GM12878 (cell line): ENCODE measurements around the gene DNAJC11. TPM values are rescaled to one million over a fixed set of nuclear protein-coding genes. Genes with fewer than 3 reads are reported as not detected.

Experiments
- ATAC-seq: fragments of 200-7000 bp; cut with Tn5 transposase; 3 replicates; pipeline ENCODE4 v1.9.1; 2020; ENCODE audit warnings: mild to moderate bottlenecking, moderate library complexity
- BruUV-seq: library from RNA; stranded (reverse); fragments of 400-500 nt; replicated peaks from 2 replicates; lab custom pipeline; 2021; lab: Mats Ljungman, UMichigan
- CTCF ChIA-PET: fragments of 300-600 bp; sonication (Branson Sonifier 250); formaldehyde crosslinking; extraction: SDS; loops from one replicate; lab custom pipeline; 2021; ENCODE audit warnings: inconsistent platforms; lab: Yijun Ruan, JAX
- POLR2A ChIA-PET: fragments of 350-600 bp; formaldehyde crosslinking; extraction: SDS; loops from one replicate; lab custom pipeline; 2021; ENCODE audit warnings: inconsistent platforms; lab: Charles Lee
- RAD21 ChIA-PET: fragments of 300-600 bp; sonication (Branson Sonifier 250); formaldehyde crosslinking; loops from one replicate; lab custom pipeline; 2023; ENCODE audit warnings: antibody characterized with exemption; ENCODE audit not compliant: unreplicated experiment; lab: Charles Lee
- SMC1A ChIA-PET: fragments of 300-600 bp; sonication (Branson Sonifier 250); formaldehyde crosslinking; loops from one replicate; lab custom pipeline; 2023; ENCODE audit not compliant: unreplicated experiment, uncharacterized antibody; lab: Charles Lee
- DNase-seq: peaks from one replicate; pipeline ENCODE4 v3.0.0-alpha.2; 2011; ENCODE audit warnings: low read depth, low spot score
- FAIRE-seq: peaks from 3 replicates; lab custom pipeline; 2011; peaks lifted over from hg19 to GRCh38; lab: Jason Lieb, UNC
- H2AFZ ChIP-seq: 2 replicates; pipeline ENCODE4 v1.6.0; 2011; ENCODE audit warnings: low read depth, low read length, control low read depth; ENCODE audit not compliant: control insufficient read depth
- H3K27ac ChIP-seq: 2 replicates; pipeline ENCODE4 v1.5.1; 2011; ENCODE audit warnings: control low read depth; ENCODE audit not compliant: control insufficient read depth, insufficient read depth
- H3K27me3 ChIP-seq, 2 experiments: replicated peaks in 1 of 2; 2 replicates each; pipeline versions ENCODE4 v1.6.0 to v1.6.1; 2011; ENCODE audit warnings: low read length in 1 of 2; ENCODE audit not compliant: control insufficient read depth in 2 of 2, insufficient read depth in 2 of 2
- H3K36me3 ChIP-seq, 2 experiments: 2 replicates each; pipeline ENCODE4 v1.5.1; 2011; ENCODE audit warnings: low read length in 1 of 2; ENCODE audit not compliant: control insufficient read depth in 2 of 2, insufficient read depth in 2 of 2
- H3K4me1 ChIP-seq: 2 replicates; pipeline ENCODE4 v1.6.1; 2011; ENCODE audit warnings: mild to moderate bottlenecking, low read length, moderate library complexity, mixed read lengths; ENCODE audit not compliant: control insufficient read depth, insufficient read depth
- H3K4me2 ChIP-seq: 2 replicates; pipeline ENCODE4 v1.6.0; 2011; ENCODE audit warnings: control low read depth; ENCODE audit not compliant: control insufficient read depth, insufficient read depth
- H3K4me3 ChIP-seq: fragments of 200-600 bp; sonication (generic); 2 replicates; pipeline ENCODE4 v1.5.1; 2016
- H3K79me2 ChIP-seq: 2 replicates; pipeline ENCODE4 v1.6.0; 2011; ENCODE audit warnings: low read length; ENCODE audit not compliant: control insufficient read depth, insufficient read depth
- H3K9ac ChIP-seq: 2 replicates; pipeline ENCODE4 v1.8.0; 2011; ENCODE audit warnings: low read length, control low read depth, mixed read lengths; ENCODE audit not compliant: control insufficient read depth, insufficient read depth
- H3K9me3 ChIP-seq: replicated peaks from 3 replicates; pipeline ENCODE4 v1.5.1; 2011; ENCODE audit warnings: mild to moderate bottlenecking, low read length; ENCODE audit not compliant: control insufficient read depth, insufficient read depth
- H4K20me1 ChIP-seq: 2 replicates; pipeline ENCODE4 v1.6.0; 2011; ENCODE audit not compliant: control insufficient read depth, insufficient read depth
- CBX3 ChIP-seq: fragments of 200-600 bp; sonication (generic); IDR thresholded peaks from 2 replicates; pipeline ENCODE4 v1.6.1; 2016; ENCODE audit warnings: low read depth, borderline replicate concordance
- DPF2 ChIP-seq: fragments of 450-650 bp; IDR thresholded peaks from 2 replicates; pipeline ENCODE4 v1.6.1; 2017; ENCODE audit warnings: mild to moderate bottlenecking
- E2F8 ChIP-seq: fragments of 450-650 bp; IDR thresholded peaks from 2 replicates; pipeline ENCODE4 v1.6.1; 2018; ENCODE audit warnings: mild to moderate bottlenecking, low read depth, moderate library complexity; ENCODE audit not compliant: partially characterized antibody
- ELK1 ChIP-seq: IDR thresholded peaks from 2 replicates; pipeline ENCODE4 v1.6.1; 2012; ENCODE audit warnings: low read depth, low read length, improper control_type of control experiment
- IRF3 ChIP-seq: fragments of 450-650 bp; IDR thresholded peaks from 2 replicates; pipeline ENCODE4 v1.6.1; 2014; ENCODE audit warnings: mild to moderate bottlenecking
- MEF2B ChIP-seq: fragments of 450-650 bp; IDR thresholded peaks from 2 replicates; pipeline ENCODE4 v1.6.1; 2018; ENCODE audit warnings: mild to moderate bottlenecking, moderate library complexity; ENCODE audit not compliant: partially characterized antibody, poor library complexity, severe bottlenecking
- NFYB ChIP-seq: IDR thresholded peaks from 2 replicates; pipeline ENCODE4 v1.6.1; 2011; ENCODE audit warnings: low read depth, mild to moderate bottlenecking, low read length, improper control_type of control experiment, moderate library complexity; ENCODE audit not compliant: insufficient read depth
- POLR2A ChIP-seq: IDR thresholded peaks from 2 replicates; pipeline ENCODE4 v1.6.1; 2011; ENCODE audit warnings: low read depth, mild to moderate bottlenecking, low read length
- RAD21 ChIP-seq: IDR thresholded peaks from 2 replicates; pipeline ENCODE4 v1.6.1; 2011; ENCODE audit warnings: mild to moderate bottlenecking, low read depth, low read length, moderate library complexity; ENCODE audit not compliant: insufficient read depth
- RFX5 ChIP-seq: IDR thresholded peaks from 2 replicates; pipeline ENCODE4 v1.6.1; 2011; ENCODE audit warnings: low read depth, low read length, improper control_type of control experiment
- WGBS: methylation state at CpG from one replicate; pipeline ENCODE4 v1.1.6; 2016; ENCODE audit warnings: low lambda C conversion rate; ENCODE audit not compliant: insufficient replicate concordance, insufficient coverage; ENCODE audit errors: missing lambda C conversion rate; 5-methylcytosine and 5-hydroxymethylcytosine counted together
- in situ Hi-C: fragments of 300-500 bp; cut with MboI; formaldehyde crosslinking; loops from 9 replicates; pipeline ENCODE4 v1.14.3; 2018; ENCODE audit warnings: mixed read lengths
- intact Hi-C: fragments of 100-400 bp; cut with micrococcal nuclease; formaldehyde crosslinking; loops from one replicate; pipeline ENCODE4 v1.14.2; 2022; ENCODE audit not compliant: unreplicated experiment
- polyA plus RNA-seq, 11 experiments: library from polyadenylated mRNA; depleted of rRNA in 4 of 11; unstranded in 6 of 11; stranded (reverse) in 5 of 11; fragments of >200 nt; fragmentation: Nextera tagmentation in 4 of 11; fragmentation: Illumina TruSeq in 1 of 11; extraction: Ambion mirVana in 4 of 11; extraction: Trizol in 1 of 11; gene quantifications; 1 replicate in 1 of 11; 2 replicates in 10 of 11; pipeline versions ENCODE4 v1.2.1 to v1.2.3, GENCODE V29; 2011 to 2016; ENCODE audit warnings: inconsistent platforms in 2 of 11, missing spikeins in 2 of 11, low read depth in 1 of 11
- total RNA-seq, 4 experiments: library from RNA; depleted of rRNA in 3 of 4; stranded (reverse); fragments of >200 nt in 3 of 4; fragmentation: Illumina TruSeq in 1 of 4; extraction: Trizol in 1 of 4; gene quantifications; 2 replicates each; pipeline versions ENCODE4 v1.2.1 to v1.2.3, GENCODE V29; 2013 to 2021
- TF ChIP-seq, protein P1 (sequence below): IDR thresholded peaks from 2 replicates; pipeline ENCODE4 v1.6.1; 2011; ENCODE audit warnings: borderline replicate concordance, low read depth, mild to moderate bottlenecking, moderate library complexity, mixed read lengths, low read length; ENCODE audit not compliant: insufficient read depth; ENCODE audit errors: extremely low read length

Gene DNAJC11
- total and polyA plus RNA-seq, 10 of the 15 experiments (the other 5 are each of a cell fraction or from before 2014, with no cell fraction given) = 5.0 to 58.8 (median 39.5) TPM

DNA sequence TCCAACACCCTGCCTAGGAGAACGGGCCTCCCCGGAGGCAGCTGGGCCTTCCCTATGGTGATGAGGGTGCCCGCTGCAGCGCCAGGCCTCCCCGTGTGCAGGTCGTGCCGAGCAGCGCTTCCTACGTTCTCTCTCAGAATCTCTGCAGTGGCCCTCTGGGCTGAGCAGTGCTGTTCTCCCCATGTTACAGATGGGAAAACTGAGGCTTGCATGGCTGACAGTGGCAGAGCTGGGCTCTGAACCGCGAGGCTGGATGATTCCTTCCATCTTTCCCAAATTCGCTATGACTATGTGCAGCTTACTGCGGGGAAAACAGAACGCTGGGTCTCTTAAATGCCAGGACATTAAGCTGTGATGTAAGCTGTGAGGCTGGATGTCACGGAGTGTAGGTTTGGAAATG, 107.8 kb downstream of the DNAJC11 start (continued):
- TF ChIP-seq ELK1 (no peak), RAD21 (no peak), E2F8 (no peak)
- TF ChIP-seq, protein P1, sequence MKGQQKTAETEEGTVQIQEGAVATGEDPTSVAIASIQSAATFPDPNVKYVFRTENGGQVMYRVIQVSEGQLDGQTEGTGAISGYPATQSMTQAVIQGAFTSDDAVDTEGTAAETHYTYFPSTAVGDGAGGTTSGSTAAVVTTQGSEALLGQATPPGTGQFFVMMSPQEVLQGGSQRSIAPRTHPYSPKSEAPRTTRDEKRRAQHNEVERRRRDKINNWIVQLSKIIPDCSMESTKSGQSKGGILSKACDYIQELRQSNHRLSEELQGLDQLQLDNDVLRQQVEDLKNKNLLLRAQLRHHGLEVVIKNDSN = no peak

GRCh38 chr1:6592865-6593593, 108.6 kb downstream of the DNAJC11 start:
- Histone ChIP-seq H3K9ac (no peak overlapping the region), H2AFZ (no peak overlapping the region), H3K79me2 (no peaks in the 10 kb centered on the region), H3K9me3 (no peaks in the 10 kb centered on the region), H3K4me3 (no peak overlapping the region), H4K20me1 (no peaks in the 10 kb centered on the region), H3K27ac (no peak overlapping the region), H3K4me2 (no peak overlapping the region), H3K27me3 (no peaks in the 10 kb centered on the region), H3K36me3 (peaks cover 12 to 32% of the 10 kb centered on the region in 2 experiments), H3K4me1 (no peaks in the 10 kb centered on the region)
- in situ Hi-C loops = no loop called here
- ChIA-PET POLR2A (no interaction called here), RAD21 (no interaction called here), CTCF (no interaction called here), SMC1A (no interaction called here)
- intact Hi-C loops = no loop called here
- DNase-seq = no peak
- no peak for FAIRE-seq
- no TSS peak for BruUV-seq
- no peak for ATAC-seq
- WGBS = 92% methylated on average over 38 of the region's 38 CpGs
- TF ChIP-seq MEF2B (no peak), RFX5 (no peak), IRF3 (no peak), CBX3 (no peak), NFYB (no peak), POLR2A (no peak; the same call in 1 of the 2 replicates), DPF2 (no peak)
